Hepatocyte (in vitro differentiated cells): ENCODE data around the gene GNAS. TPM values are rescaled to one million over a fixed set of nuclear protein-coding genes. Genes with fewer than 3 reads are reported as not detected.
"Not testable (repeated sequence)": the region's sequence is repeated elsewhere in the genome, so short reads cannot be mapped to it uniquely, and the experiment has no call there.

Source experiments
- DNase-seq: peaks from one replicate; pipeline ENCODE4 v3.0.0-alpha.2; 2016; ENCODE audit warnings: low spot score
- H2AFZ ChIP-seq: fragments of 200-600 bp; sonication (generic); 2 replicates; pipeline ENCODE4 v1.6.0; 2016; ENCODE audit warnings: antibody characterized with exemption, mild to moderate bottlenecking
- H3K27ac ChIP-seq: fragments of 200-600 bp; sonication (generic); 2 replicates; pipeline ENCODE4 v1.5.1; 2016; ENCODE audit warnings: mild to moderate bottlenecking
- H3K27me3 ChIP-seq: fragments of 200-600 bp; sonication (generic); 2 replicates; pipeline ENCODE4 v1.6.1; 2016
- H3K36me3 ChIP-seq: fragments of 200-600 bp; sonication (generic); replicated peaks from 2 replicates; pipeline ENCODE4 v1.5.1; 2016; ENCODE audit warnings: low read depth; ENCODE audit not compliant: insufficient read depth
- H3K4me1 ChIP-seq: fragments of 200-600 bp; sonication (generic); 2 replicates; pipeline ENCODE4 v1.5.1; 2016; ENCODE audit warnings: mild to moderate bottlenecking, moderate library complexity; ENCODE audit not compliant: insufficient read depth
- H3K4me2 ChIP-seq: fragments of 200-600 bp; sonication (generic); 2 replicates; pipeline ENCODE4 v1.6.0; 2016
- H3K4me3 ChIP-seq: fragments of 200-600 bp; sonication (generic); 2 replicates; pipeline ENCODE4 v1.5.1; 2016; ENCODE audit warnings: mild to moderate bottlenecking
- H3K79me2 ChIP-seq: fragments of 200-600 bp; sonication (generic); 2 replicates; pipeline ENCODE4 v1.6.0; 2017; ENCODE audit warnings: mild to moderate bottlenecking
- H3K9me2 ChIP-seq: fragments of 200-600 bp; sonication (generic); replicated peaks from 2 replicates; pipeline ENCODE4 v1.6.0; 2017; ENCODE audit warnings: mild to moderate bottlenecking; ENCODE audit not compliant: insufficient read depth
- H3K9me3 ChIP-seq: fragments of 200-600 bp; sonication (generic); 2 replicates; pipeline ENCODE4 v1.5.1; 2016; ENCODE audit warnings: low read depth, mild to moderate bottlenecking
- H4K20me1 ChIP-seq: fragments of 200-600 bp; sonication (generic); 2 replicates; pipeline ENCODE4 v1.6.0; 2016; ENCODE audit warnings: mild to moderate bottlenecking; ENCODE audit not compliant: insufficient read depth, poor library complexity, severe bottlenecking
- CTCF ChIP-seq: fragments of 200-600 bp; sonication (generic); IDR thresholded peaks from 2 replicates; pipeline ENCODE4 v1.5.1; 2016; ENCODE audit warnings: antibody characterized with exemption, mild to moderate bottlenecking; ENCODE audit not compliant: poor library complexity
- EZH2 ChIP-seq: fragments of 200-600 bp; sonication (generic); IDR thresholded peaks from 2 replicates; pipeline ENCODE4 v1.6.1; 2016; ENCODE audit warnings: antibody characterized with exemption, mild to moderate bottlenecking, borderline replicate concordance
- EZH2phosphoT487 ChIP-seq: fragments of 200-600 bp; sonication (generic); IDR thresholded peaks from one replicate; pipeline ENCODE4 v1.6.1; 2018; ENCODE audit warnings: antibody characterized with exemption, mild to moderate bottlenecking, low read depth, moderate library complexity; ENCODE audit not compliant: unreplicated experiment, severe bottlenecking
- WGBS: methylation state at CpG from one replicate; pipeline ENCODE4 v1.1.6; 2016; ENCODE audit warnings: low lambda C conversion rate; ENCODE audit errors: missing lambda C conversion rate; 5-methylcytosine and 5-hydroxymethylcytosine counted together
- polyA plus RNA-seq: library from polyadenylated mRNA; unstranded; fragments of >200 nt; fragmentation: Nextera tagmentation; extraction: Ambion mirVana; gene quantifications from 2 replicates; pipeline ENCODE4 v1.2.1, GENCODE V29; 2016
- total RNA-seq: library from RNA; depleted of rRNA; stranded (reverse); fragments of >200 nt; gene quantifications from 2 replicates; pipeline ENCODE4 v1.2.3, GENCODE V29; 2014

The GNAS gene
- total and polyA plus RNA-seq, 2 experiments from 2014 or later = 897 to 1,649 TPM

GRCh38 chr20:58942549-58942948 is 90.0 kb downstream of the GNAS start:
- no peak for TF ChIP-seq CTCF
- TF ChIP-seq EZH2phosphoT487 = no peak
- TF ChIP-seq EZH2 = no peak
- Histone ChIP-seq H3K9me2 (no peaks in the 10 kb centered on the region), H3K36me3 (no peaks in the 10 kb centered on the region), H4K20me1 (no peaks in the 10 kb centered on the region), H3K27me3 (peaks cover 10% of the 10 kb centered on the region), H3K9me3 (no peaks in the 10 kb centered on the region), H3K4me2 (no peak overlapping the region), H3K4me1 (peaks cover 3% of the 10 kb centered on the region), H3K27ac (no peak overlapping the region), H2AFZ (no peak overlapping the region), H3K4me3 (no peak overlapping the region), H3K79me2 (no peaks in the 10 kb centered on the region)
- DNase-seq = no peak
- WGBS = 64% methylated on average over 4 of the region's 4 CpGs

- no peaks in the 10 kb centered on the region for H3K79me2 ChIP-seq
- peaks cover 6% of the 10 kb centered on the region for H3K27me3 ChIP-seq
- H3K4me1 ChIP-seq = peaks cover 3% of the 10 kb centered on the region
- no peak overlapping the region for H3K4me3 ChIP-seq
- peak; percentile 5 for DNase-seq
- H4K20me1 ChIP-seq = no peaks in the 10 kb centered on the region
- H3K9me2 ChIP-seq = no peaks in the 10 kb centered on the region
- H3K4me2 ChIP-seq = no peak overlapping the region
- no peak for TF ChIP-seq CTCF
- TF ChIP-seq EZH2phosphoT487 = no peak
- no peak for TF ChIP-seq EZH2
- no peak overlapping the region for H3K27ac ChIP-seq
- 67% methylated on average over 5 of the region's 5 CpGs for WGBS
- no peaks in the 10 kb centered on the region for H3K9me3 ChIP-seq
- no peak overlapping the region for H2AFZ ChIP-seq
- H3K36me3 ChIP-seq = no peaks in the 10 kb centered on the region
These were observed 92.1 kb downstream of the GNAS start for GRCh38 chr20:58944610-58945009.

- Histone ChIP-seq H3K27ac (no peak overlapping the region), H2AFZ (no peak overlapping the region), H4K20me1 (no peaks in the 10 kb centered on the region), H3K9me2 (no peaks in the 10 kb centered on the region), H3K36me3 (no peaks in the 10 kb centered on the region), H3K4me1 (peaks cover 3% of the 10 kb centered on the region), H3K79me2 (no peaks in the 10 kb centered on the region), H3K9me3 (no peaks in the 10 kb centered on the region), H3K27me3 (no peaks in the 10 kb centered on the region), H3K4me3 (no peak overlapping the region), H3K4me2 (no peak overlapping the region)
- no peak for DNase-seq
- TF ChIP-seq CTCF = no peak
- 94% methylated on average over 10 of the region's 10 CpGs for WGBS
These were observed 93.6 kb downstream of the GNAS start for GRCh38 chr20:58945965-58946631.

- WGBS = 93% methylated on average over 7 of the region's 7 CpGs
- not testable (repeated sequence) for H3K4me3 ChIP-seq, H3K36me3 ChIP-seq, H3K27me3 ChIP-seq, H4K20me1 ChIP-seq, H3K4me2 ChIP-seq, H2AFZ ChIP-seq, DNase-seq, H3K9me2 ChIP-seq, H3K27ac ChIP-seq, H3K4me1 ChIP-seq, H3K79me2 ChIP-seq, H3K9me3 ChIP-seq
These were observed 95.4 kb downstream of the GNAS start for GRCh38 chr20:58947797-58948388.
